Liver (tissue), 9 donors: Measurements from ENCODE around the gene HOXB8. TPM values are rescaled to one million over a fixed set of nuclear protein-coding genes. Genes with fewer than 3 reads are reported as not detected.
A peak's percentile ranks its signal among the peaks of the same experiment; 100 is the strongest.

ENCODE experiments used
- DNase-seq: peaks from one replicate; pipeline ENCODE4 v3.0.0-alpha.2; 2017; ENCODE audit warnings: low spot score
- H3K27ac ChIP-seq, 2 donors: one replicate each; pipeline ENCODE4 v1.7.0; 2013; ENCODE audit warnings: inconsistent platforms in 2 of 2, low read length in 2 of 2, control low read depth in 1 of 2, low read depth in 1 of 2, mild to moderate bottlenecking in 1 of 2
- H3K27me3 ChIP-seq, 4 donors: one replicate each; pipeline versions ENCODE4 v1.6.1 to v1.7.0; 2013; ENCODE audit warnings: low read length in 3 of 4, inconsistent platforms in 1 of 4, mild to moderate bottlenecking in 1 of 4, moderate library complexity in 1 of 4; ENCODE audit not compliant: control insufficient read depth in 4 of 4, insufficient read depth in 4 of 4
- H3K36me3 ChIP-seq, 4 donors: one replicate each; pipeline versions ENCODE4 v1.6.1 to v1.7.0; 2013; ENCODE audit warnings: low read length in 3 of 4, mild to moderate bottlenecking in 3 of 4, low read depth in 1 of 4, moderate library complexity in 1 of 4; ENCODE audit not compliant: control insufficient read depth in 4 of 4, insufficient read depth in 3 of 4
- H3K4me1 ChIP-seq, 4 donors: one replicate each; pipeline versions ENCODE4 v1.6.1 to v1.7.0; 2013; ENCODE audit warnings: low read length in 3 of 4, mild to moderate bottlenecking in 3 of 4, moderate library complexity in 1 of 4; ENCODE audit not compliant: control insufficient read depth in 4 of 4, insufficient read depth in 4 of 4
- H3K4me3 ChIP-seq, 3 donors: one replicate each; pipeline versions ENCODE4 v1.6.1 to v1.7.0; 2013; ENCODE audit warnings: low read length in 3 of 3, control low read depth in 1 of 3, low read depth in 1 of 3, mild to moderate bottlenecking in 1 of 3
- H3K9ac ChIP-seq, 2 donors: one replicate each; pipeline ENCODE4 v1.7.0; 2013; ENCODE audit warnings: low read length in 2 of 2, mild to moderate bottlenecking in 2 of 2, moderate library complexity in 2 of 2, control low read depth in 1 of 2, low read depth in 1 of 2
- H3K9me3 ChIP-seq, 4 donors: one replicate each; pipeline versions ENCODE4 v1.6.1 to v1.7.0; 2013; ENCODE audit warnings: low read length in 3 of 4; ENCODE audit not compliant: control insufficient read depth in 4 of 4
- ATF3 ChIP-seq: IDR thresholded peaks from 2 replicates; pipeline ENCODE4 v1.6.1; 2016; ENCODE audit warnings: antibody characterized with exemption
- EGR1 ChIP-seq, 2 donors: IDR thresholded peaks; 2 replicates each; pipeline ENCODE4 v1.6.1; 2016 to 2018; ENCODE audit warnings: antibody characterized with exemption in 2 of 2, low read depth in 2 of 2
- FOXA1 ChIP-seq: IDR thresholded peaks from 2 replicates; pipeline ENCODE4 v1.6.1; 2016; ENCODE audit warnings: antibody characterized with exemption
- FOXA2 ChIP-seq: IDR thresholded peaks from 2 replicates; pipeline ENCODE4 v1.6.1; 2016; ENCODE audit warnings: antibody characterized with exemption
- GABPA ChIP-seq, 2 donors: IDR thresholded peaks in 1 of 2; conservative IDR thresholded peaks in 1 of 2; 2 replicates each; pipeline ENCODE4 v1.6.1; 2016; ENCODE audit warnings: antibody characterized with exemption in 2 of 2, mild to moderate bottlenecking in 1 of 2, moderate library complexity in 1 of 2
- HNF4A ChIP-seq, 2 donors: conservative IDR thresholded peaks; 2 replicates each; pipeline ENCODE4 v1.6.1; 2016; ENCODE audit warnings: antibody characterized with exemption in 2 of 2, mild to moderate bottlenecking in 2 of 2
- HNF4G ChIP-seq: IDR thresholded peaks from 2 replicates; pipeline ENCODE4 v1.6.1; 2016; ENCODE audit warnings: antibody characterized with exemption
- JUND ChIP-seq, 2 donors: IDR thresholded peaks; 2 replicates each; pipeline ENCODE4 v1.6.1; 2016; ENCODE audit warnings: antibody characterized with exemption in 2 of 2
- MAX ChIP-seq: IDR thresholded peaks from 2 replicates; pipeline ENCODE4 v1.6.1; 2016; ENCODE audit warnings: antibody characterized with exemption
- NR2F2 ChIP-seq: IDR thresholded peaks from 2 replicates; pipeline ENCODE4 v1.6.1; 2016; ENCODE audit warnings: antibody characterized with exemption
- RAD21 ChIP-seq, 2 donors: IDR thresholded peaks; 2 replicates each; pipeline ENCODE4 v1.6.1; 2016; ENCODE audit warnings: antibody characterized with exemption in 2 of 2, mild to moderate bottlenecking in 2 of 2
- RXRA ChIP-seq, 2 donors: IDR thresholded peaks; 2 replicates each; pipeline ENCODE4 v1.6.1; 2017 to 2018; ENCODE audit warnings: antibody characterized with exemption in 2 of 2, mild to moderate bottlenecking in 1 of 2
- SP1 ChIP-seq: IDR thresholded peaks from 2 replicates; pipeline ENCODE4 v1.6.1; 2018; ENCODE audit warnings: antibody characterized with exemption, mild to moderate bottlenecking
- TAF1 ChIP-seq: conservative IDR thresholded peaks from 2 replicates; pipeline ENCODE4 v1.6.1; 2016; ENCODE audit warnings: antibody characterized with exemption, mild to moderate bottlenecking
- YY1 ChIP-seq: IDR thresholded peaks from 2 replicates; pipeline ENCODE4 v1.6.1; 2016; ENCODE audit warnings: antibody characterized with exemption, mild to moderate bottlenecking
- ZBTB33 ChIP-seq: IDR thresholded peaks from 2 replicates; pipeline ENCODE4 v1.6.1; 2016; ENCODE audit warnings: antibody characterized with exemption
- WGBS: extraction: QIAGEN DNeasy Blood & Tissue Kit; methylation state at CpG from one replicate; pipeline ENCODE4 v1.1.7; 2013; 5-methylcytosine and 5-hydroxymethylcytosine counted together
- polyA plus RNA-seq, 2 donors: library from polyadenylated mRNA; stranded (reverse) in 1 of 2; unstranded in 1 of 2; fragments of 200-250 nt in 1 of 2; fragments of >200 nt in 1 of 2; fragmentation: Nextera tagmentation in 1 of 2; extraction: Ambion mirVana in 1 of 2; gene quantifications; one replicate each; pipeline versions ENCODE4 v1.2.1 to v1.2.3, GENCODE V29; 2013 to 2015
- total RNA-seq, 2 donors: library from RNA; depleted of rRNA; stranded (reverse); fragments of >200 nt; gene quantifications; one replicate each; pipeline ENCODE4 v1.2.3, GENCODE V29; 2014
- TF ChIP-seq, protein P1 (sequence below): IDR thresholded peaks from 2 replicates; pipeline ENCODE4 v1.6.1; 2016; ENCODE audit warnings: antibody characterized with exemption, mild to moderate bottlenecking
- TF ChIP-seq, protein P2 (sequence below): fragments of 150-350 bp; IDR thresholded peaks from 2 replicates; pipeline ENCODE4 v1.5.1; 2017; ENCODE audit warnings: improper control_type of control experiment, low read depth, low read length; ENCODE audit not compliant: missing input control
- donor health status: healthy.
- donor health status: healthy.
- donor health status: healthy.
- donor health status: healthy.
- donor health status: healthy.

Gene HOXB8
- total and polyA plus RNA-seq, 4 donors: not detected

- no peaks in the 10 kb centered on the region for H3K36me3 ChIP-seq
- H3K27ac ChIP-seq: peak overlapping the region; percentile 15 to 59
- H3K9me3 ChIP-seq: no peaks in the 10 kb centered on the region
- WGBS: 52% methylated on average over 1 of the region's 1 CpG
- peaks cover 0 to 31% (median 11%) of the 10 kb centered on the region in 4 donors for H3K27me3 ChIP-seq
- H3K9ac ChIP-seq: no peak overlapping the region
- DNase-seq: no peak
- peaks cover 0 to 3% (median 0%) of the 10 kb centered on the region in 4 donors for H3K4me1 ChIP-seq
- TF ChIP-seq, protein P1, sequence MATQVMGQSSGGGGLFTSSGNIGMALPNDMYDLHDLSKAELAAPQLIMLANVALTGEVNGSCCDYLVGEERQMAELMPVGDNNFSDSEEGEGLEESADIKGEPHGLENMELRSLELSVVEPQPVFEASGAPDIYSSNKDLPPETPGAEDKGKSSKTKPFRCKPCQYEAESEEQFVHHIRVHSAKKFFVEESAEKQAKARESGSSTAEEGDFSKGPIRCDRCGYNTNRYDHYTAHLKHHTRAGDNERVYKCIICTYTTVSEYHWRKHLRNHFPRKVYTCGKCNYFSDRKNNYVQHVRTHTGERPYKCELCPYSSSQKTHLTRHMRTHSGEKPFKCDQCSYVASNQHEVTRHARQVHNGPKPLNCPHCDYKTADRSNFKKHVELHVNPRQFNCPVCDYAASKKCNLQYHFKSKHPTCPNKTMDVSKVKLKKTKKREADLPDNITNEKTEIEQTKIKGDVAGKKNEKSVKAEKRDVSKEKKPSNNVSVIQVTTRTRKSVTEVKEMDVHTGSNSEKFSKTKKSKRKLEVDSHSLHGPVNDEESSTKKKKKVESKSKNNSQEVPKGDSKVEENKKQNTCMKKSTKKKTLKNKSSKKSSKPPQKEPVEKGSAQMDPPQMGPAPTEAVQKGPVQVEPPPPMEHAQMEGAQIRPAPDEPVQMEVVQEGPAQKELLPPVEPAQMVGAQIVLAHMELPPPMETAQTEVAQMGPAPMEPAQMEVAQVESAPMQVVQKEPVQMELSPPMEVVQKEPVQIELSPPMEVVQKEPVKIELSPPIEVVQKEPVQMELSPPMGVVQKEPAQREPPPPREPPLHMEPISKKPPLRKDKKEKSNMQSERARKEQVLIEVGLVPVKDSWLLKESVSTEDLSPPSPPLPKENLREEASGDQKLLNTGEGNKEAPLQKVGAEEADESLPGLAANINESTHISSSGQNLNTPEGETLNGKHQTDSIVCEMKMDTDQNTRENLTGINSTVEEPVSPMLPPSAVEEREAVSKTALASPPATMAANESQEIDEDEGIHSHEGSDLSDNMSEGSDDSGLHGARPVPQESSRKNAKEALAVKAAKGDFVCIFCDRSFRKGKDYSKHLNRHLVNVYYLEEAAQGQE: no peak
- TF ChIP-seq HNF4G: no peak
- TF ChIP-seq, protein P2, sequence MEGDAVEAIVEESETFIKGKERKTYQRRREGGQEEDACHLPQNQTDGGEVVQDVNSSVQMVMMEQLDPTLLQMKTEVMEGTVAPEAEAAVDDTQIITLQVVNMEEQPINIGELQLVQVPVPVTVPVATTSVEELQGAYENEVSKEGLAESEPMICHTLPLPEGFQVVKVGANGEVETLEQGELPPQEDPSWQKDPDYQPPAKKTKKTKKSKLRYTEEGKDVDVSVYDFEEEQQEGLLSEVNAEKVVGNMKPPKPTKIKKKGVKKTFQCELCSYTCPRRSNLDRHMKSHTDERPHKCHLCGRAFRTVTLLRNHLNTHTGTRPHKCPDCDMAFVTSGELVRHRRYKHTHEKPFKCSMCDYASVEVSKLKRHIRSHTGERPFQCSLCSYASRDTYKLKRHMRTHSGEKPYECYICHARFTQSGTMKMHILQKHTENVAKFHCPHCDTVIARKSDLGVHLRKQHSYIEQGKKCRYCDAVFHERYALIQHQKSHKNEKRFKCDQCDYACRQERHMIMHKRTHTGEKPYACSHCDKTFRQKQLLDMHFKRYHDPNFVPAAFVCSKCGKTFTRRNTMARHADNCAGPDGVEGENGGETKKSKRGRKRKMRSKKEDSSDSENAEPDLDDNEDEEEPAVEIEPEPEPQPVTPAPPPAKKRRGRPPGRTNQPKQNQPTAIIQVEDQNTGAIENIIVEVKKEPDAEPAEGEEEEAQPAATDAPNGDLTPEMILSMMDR: no peak
- TF ChIP-seq YY1: no peak
- no peak for TF ChIP-seq GABPA (IDR thresholded peaks at IDR 0.05 in 1 of 2, conservative IDR thresholded peaks at IDR 0.05 in 1 of 2)
- TF ChIP-seq SP1: no peak
- no peak for TF ChIP-seq FOXA1
- no peak for TF ChIP-seq TAF1
- TF ChIP-seq FOXA2: no peak
- TF ChIP-seq JUND (IDR thresholded peaks at IDR 0.05): no peak
- TF ChIP-seq RXRA (IDR thresholded peaks at IDR 0.05): no peak
- no peak for TF ChIP-seq HNF4A (conservative IDR thresholded peaks at IDR 0.05)
- TF ChIP-seq ZBTB33: no peak
- no peak for TF ChIP-seq NR2F2
- no peak for TF ChIP-seq MAX
- TF ChIP-seq EGR1 (IDR thresholded peaks at IDR 0.05; ENCODE audit: low read depth in 2 of 2): no peak
- no peak for TF ChIP-seq ATF3
- no peak for TF ChIP-seq RAD21 (IDR thresholded peaks at IDR 0.05)
- no peak overlapping the region for H3K4me3 ChIP-seq
Observed at GRCh38 chr17:48571826-48572417, 43.2 kb downstream of the HOXB8 start.
